ENCODE measurements around the gene UBAP2.

UBAP2 gene

GRCh38 chr9:34096751-34097150, 48.1 kb upstream of the UBAP2 start:
- Histone ChIP-seq H2AK5ac (ENCODE audit: low read depth, low read length) (no peak overlapping the region), H2BK120ac (ENCODE audit: low read depth, low read length) (no peak overlapping the region), H3K4me1 (ENCODE audit: control insufficient read depth in 2 of 2, insufficient read depth in 1 of 2, low read depth in 1 of 2, low read length in 2 of 2) (no peaks in the 10 kb centered on the region), H3K14ac (ENCODE audit: low read length) (no peak overlapping the region), H2BK5ac (ENCODE audit: low read length) (no peak overlapping the region), H3K9ac (ENCODE audit: low read depth, low read length, poor library complexity) (no peak overlapping the region), H3K4ac (ENCODE audit: low read length) (no peak overlapping the region), H3K27me3 (ENCODE audit: control insufficient read depth in 3 of 3, insufficient read depth in 3 of 3, low read depth in 1 of 3, low read length in 3 of 3) (no peaks in the 10 kb centered on the region), H3K36me3 (replicated peaks in 1 of 2; ENCODE audit: control insufficient read depth in 2 of 2, insufficient read depth in 2 of 2, low read length in 2 of 2) (peaks cover 35 to 87% of the 10 kb centered on the region in 2 donors), H3K4me3 (ENCODE audit: low read length in 2 of 2) (no peak overlapping the region), H3K4me2 (ENCODE audit: insufficient read depth, low read length, poor library complexity, severe bottlenecking) (no peak overlapping the region), H4K91ac (ENCODE audit: low read depth, low read length, poor library complexity) (no peak overlapping the region), H3K9me3 (replicated peaks in 1 of 2; ENCODE audit: control insufficient read depth in 2 of 2, insufficient read depth in 1 of 2, low read depth in 1 of 2, low read length in 2 of 2) (no peaks in the 10 kb centered on the region), H2AFZ (ENCODE audit: low read length) (no peak overlapping the region), H3K79me1 (ENCODE audit: low read depth, low read length) (no peaks in the 10 kb centered on the region), H4K8ac (ENCODE audit: low read depth, low read length) (no peak overlapping the region), H3K18ac (ENCODE audit: low read length) (no peak overlapping the region), H2BK15ac (ENCODE audit: low read length) (no peak overlapping the region), H3K23ac (ENCODE audit: low read depth, low read length, poor library complexity) (no peak overlapping the region), H2BK12ac (ENCODE audit: low read length) (no peak overlapping the region), H3K27ac (replicated peaks; ENCODE audit: low read length) (no peak overlapping the region)
- no peak for DNase-seq (ENCODE audit: low spot score)
- WGBS, 2 donors (ENCODE audit: extremely low coverage in 2 of 2, insufficient read length in 2 of 2, insufficient replicate concordance in 1 of 2) = no CpG with 5 or more reads among the region's 4 CpGs

- Histone ChIP-seq H3K36me3 (replicated peaks in 1 of 2; ENCODE audit: control insufficient read depth in 2 of 2, insufficient read depth in 2 of 2, low read length in 2 of 2) (peaks cover 44 to 93% of the 10 kb centered on the region in 2 donors), H4K8ac (ENCODE audit: low read depth, low read length) (no peak overlapping the region), H2BK5ac (ENCODE audit: low read length) (no peak overlapping the region), H3K27me3 (ENCODE audit: control insufficient read depth in 3 of 3, insufficient read depth in 3 of 3, low read depth in 1 of 3, low read length in 3 of 3) (no peaks in the 10 kb centered on the region), H2AK5ac (ENCODE audit: low read depth, low read length) (no peak overlapping the region), H2BK12ac (ENCODE audit: low read length) (no peak overlapping the region), H2AFZ (ENCODE audit: low read length) (no peak overlapping the region), H2BK120ac (ENCODE audit: low read depth, low read length) (no peak overlapping the region), H3K79me1 (ENCODE audit: low read depth, low read length) (no peaks in the 10 kb centered on the region), H2BK15ac (ENCODE audit: low read length) (no peak overlapping the region), H3K18ac (ENCODE audit: low read length) (no peak overlapping the region), H3K4ac (ENCODE audit: low read length) (no peak overlapping the region), H3K4me2 (ENCODE audit: insufficient read depth, low read length, poor library complexity, severe bottlenecking) (no peak overlapping the region), H3K4me1 (ENCODE audit: control insufficient read depth in 2 of 2, insufficient read depth in 1 of 2, low read depth in 1 of 2, low read length in 2 of 2) (no peaks in the 10 kb centered on the region), H3K4me3 (ENCODE audit: low read length in 2 of 2) (no peak overlapping the region), H3K9me3 (replicated peaks in 1 of 2; ENCODE audit: control insufficient read depth in 2 of 2, insufficient read depth in 1 of 2, low read depth in 1 of 2, low read length in 2 of 2) (no peaks in the 10 kb centered on the region), H3K14ac (ENCODE audit: low read length) (no peak overlapping the region), H4K91ac (ENCODE audit: low read depth, low read length, poor library complexity) (no peak overlapping the region), H3K27ac (replicated peaks; ENCODE audit: low read length) (no peak overlapping the region), H3K9ac (ENCODE audit: low read depth, low read length, poor library complexity) (no peak overlapping the region), H3K23ac (ENCODE audit: low read depth, low read length, poor library complexity) (no peak overlapping the region)
- no peak for DNase-seq (ENCODE audit: low spot score)
- no CpG with 5 or more reads among the region's 5 CpGs for WGBS, 2 donors (ENCODE audit: extremely low coverage in 2 of 2, insufficient read length in 2 of 2, insufficient replicate concordance in 1 of 2)
These were observed 44.9 kb upstream of the UBAP2 start for GRCh38 chr9:34093578-34093977.

- Histone ChIP-seq H2BK12ac (ENCODE audit: low read length) (no peak overlapping the region), H2AFZ (ENCODE audit: low read length) (no peak overlapping the region), H3K23ac (ENCODE audit: low read depth, low read length, poor library complexity) (no peak overlapping the region), H2BK5ac (ENCODE audit: low read length) (no peak overlapping the region), H2AK5ac (ENCODE audit: low read depth, low read length) (no peak overlapping the region), H3K4me1 (ENCODE audit: control insufficient read depth in 2 of 2, insufficient read depth in 1 of 2, low read depth in 1 of 2, low read length in 2 of 2) (no peaks in the 10 kb centered on the region), H3K79me1 (ENCODE audit: low read depth, low read length) (peaks cover 1% of the 10 kb centered on the region), H4K91ac (ENCODE audit: low read depth, low read length, poor library complexity) (no peak overlapping the region), H2BK15ac (ENCODE audit: low read length) (no peak overlapping the region), H2BK120ac (ENCODE audit: low read depth, low read length) (no peak overlapping the region), H3K27ac (replicated peaks; ENCODE audit: low read length) (no peak overlapping the region), H3K36me3 (replicated peaks in 1 of 2; ENCODE audit: control insufficient read depth in 2 of 2, insufficient read depth in 2 of 2, low read length in 2 of 2) (peaks cover 42 to 90% of the 10 kb centered on the region in 2 donors), H3K18ac (ENCODE audit: low read length) (no peak overlapping the region), H3K4ac (ENCODE audit: low read length) (no peak overlapping the region), H3K14ac (ENCODE audit: low read length) (no peak overlapping the region), H3K9ac (ENCODE audit: low read depth, low read length, poor library complexity) (no peak overlapping the region), H3K4me3 (ENCODE audit: low read length in 2 of 2) (no peak overlapping the region), H3K4me2 (ENCODE audit: insufficient read depth, low read length, poor library complexity, severe bottlenecking) (no peak overlapping the region), H3K9me3 (replicated peaks in 1 of 2; ENCODE audit: control insufficient read depth in 2 of 2, insufficient read depth in 1 of 2, low read depth in 1 of 2, low read length in 2 of 2) (no peaks in the 10 kb centered on the region), H3K27me3 (ENCODE audit: control insufficient read depth in 3 of 3, insufficient read depth in 3 of 3, low read depth in 1 of 3, low read length in 3 of 3) (no peaks in the 10 kb centered on the region), H4K8ac (ENCODE audit: low read depth, low read length) (no peak overlapping the region)
- no peak for DNase-seq (ENCODE audit: low spot score)
- no CpG with 5 or more reads among the region's 7 CpGs for WGBS, 2 donors (ENCODE audit: extremely low coverage in 2 of 2, insufficient read length in 2 of 2, insufficient replicate concordance in 1 of 2)
These were observed 40.6 kb upstream of the UBAP2 start for GRCh38 chr9:34089311-34089710.

GRCh38 chr9:34087370-34087769, 38.7 kb upstream of the UBAP2 start:
- Histone ChIP-seq H2BK5ac (ENCODE audit: low read length) (no peak overlapping the region), H3K4me3 (ENCODE audit: low read length in 2 of 2) (no peak overlapping the region), H3K36me3 (replicated peaks in 1 of 2; ENCODE audit: control insufficient read depth in 2 of 2, insufficient read depth in 2 of 2, low read length in 2 of 2) (peaks cover 29 to 72% of the 10 kb centered on the region in 2 donors), H2AFZ (ENCODE audit: low read length) (no peak overlapping the region), H3K23ac (ENCODE audit: low read depth, low read length, poor library complexity) (no peak overlapping the region), H3K4me2 (ENCODE audit: insufficient read depth, low read length, poor library complexity, severe bottlenecking) (no peak overlapping the region), H3K14ac (ENCODE audit: low read length) (no peak overlapping the region), H3K27ac (replicated peaks; ENCODE audit: low read length) (no peak overlapping the region), H4K91ac (ENCODE audit: low read depth, low read length, poor library complexity) (no peak overlapping the region), H2AK5ac (ENCODE audit: low read depth, low read length) (no peak overlapping the region), H3K18ac (ENCODE audit: low read length) (no peak overlapping the region), H2BK120ac (ENCODE audit: low read depth, low read length) (no peak overlapping the region), H2BK15ac (ENCODE audit: low read length) (no peak overlapping the region), H3K27me3 (ENCODE audit: control insufficient read depth in 3 of 3, insufficient read depth in 3 of 3, low read depth in 1 of 3, low read length in 3 of 3) (no peaks in the 10 kb centered on the region), H3K4ac (ENCODE audit: low read length) (no peak overlapping the region), H4K8ac (ENCODE audit: low read depth, low read length) (no peak overlapping the region), H2BK12ac (ENCODE audit: low read length) (no peak overlapping the region), H3K4me1 (ENCODE audit: control insufficient read depth in 2 of 2, insufficient read depth in 1 of 2, low read depth in 1 of 2, low read length in 2 of 2) (no peaks in the 10 kb centered on the region), H3K79me1 (ENCODE audit: low read depth, low read length) (peaks cover 1% of the 10 kb centered on the region), H3K9me3 (replicated peaks in 1 of 2; ENCODE audit: control insufficient read depth in 2 of 2, insufficient read depth in 1 of 2, low read depth in 1 of 2, low read length in 2 of 2) (no peaks in the 10 kb centered on the region), H3K9ac (ENCODE audit: low read depth, low read length, poor library complexity) (no peak overlapping the region)
- DNase-seq (ENCODE audit: low spot score) = no peak
- WGBS, 2 donors (ENCODE audit: extremely low coverage in 2 of 2, insufficient read length in 2 of 2, insufficient replicate concordance in 1 of 2) = no CpG with 5 or more reads among the region's 1 CpG

Data from neuronal stem cell (in vitro differentiated cells).